H9 (cell line): ENCODE results near the gene EMC8. TPM values are rescaled to one million over a fixed set of nuclear protein-coding genes. Genes with fewer than 3 reads are reported as not detected.

Experiments used
- DNase-seq: peaks from one replicate; pipeline ENCODE4 v3.0.0-alpha.2; 2017
- H2AFZ ChIP-seq: one replicate; pipeline ENCODE4 v1.6.1; 2013; ENCODE audit warnings: mild to moderate bottlenecking, low read length, control low read depth, moderate library complexity
- H2AK5ac ChIP-seq: 2 replicates; pipeline ENCODE4 v1.6.1; 2013; ENCODE audit warnings: low read length, control low read depth, mixed read lengths; ENCODE audit not compliant: insufficient read length
- H2BK120ac ChIP-seq: one replicate; pipeline ENCODE4 v1.6.1; 2013; ENCODE audit warnings: low read depth, mild to moderate bottlenecking, low read length, control low read depth, inconsistent platforms; ENCODE audit not compliant: poor library complexity, severe bottlenecking
- H2BK12ac ChIP-seq: 2 replicates; pipeline ENCODE4 v1.6.1; 2013; ENCODE audit warnings: low read length, control low read depth, mixed read lengths, low read depth; ENCODE audit not compliant: insufficient read length
- H2BK15ac ChIP-seq: 2 replicates; pipeline ENCODE4 v1.6.1; 2013; ENCODE audit warnings: low read depth, low read length, control low read depth
- H2BK20ac ChIP-seq: one replicate; pipeline ENCODE4 v1.6.1; 2013; ENCODE audit warnings: low read depth, mild to moderate bottlenecking, low read length, control low read depth, inconsistent platforms; ENCODE audit not compliant: poor library complexity, severe bottlenecking
- H2BK5ac ChIP-seq: 2 replicates; pipeline ENCODE4 v1.6.1; 2013; ENCODE audit warnings: low read length, control low read depth, mixed read lengths; ENCODE audit not compliant: insufficient read length
- H3K14ac ChIP-seq: 2 replicates; pipeline ENCODE4 v1.6.1; 2013; ENCODE audit warnings: low read length, control low read depth; ENCODE audit not compliant: insufficient read depth
- H3K18ac ChIP-seq: 2 replicates; pipeline ENCODE4 v1.6.1; 2013; ENCODE audit warnings: low read depth, mild to moderate bottlenecking, mixed read lengths, low read length, control low read depth; ENCODE audit not compliant: insufficient read length
- H3K23ac ChIP-seq: 2 replicates; pipeline ENCODE4 v1.6.1; 2013; ENCODE audit warnings: low read length, control low read depth, mixed read lengths, low read depth; ENCODE audit not compliant: insufficient read length
- H3K23me2 ChIP-seq: 2 replicates; pipeline ENCODE4 v1.6.1; 2013; ENCODE audit warnings: low read depth, mild to moderate bottlenecking, mixed read lengths, low read length, control low read depth; ENCODE audit not compliant: insufficient read length, poor library complexity, severe bottlenecking
- H3K27ac ChIP-seq: 2 replicates; pipeline ENCODE4 v1.5.1; 2013; ENCODE audit warnings: low read length, control low read depth, mixed read lengths, low read depth; ENCODE audit not compliant: insufficient read length
- H3K27me3 ChIP-seq: 2 replicates; pipeline ENCODE4 v1.6.1; 2013; ENCODE audit warnings: low read length, control low read depth, inconsistent platforms; ENCODE audit not compliant: insufficient read depth
- H3K4ac ChIP-seq: 2 replicates; pipeline ENCODE4 v1.6.1; 2013; ENCODE audit warnings: low read depth, mild to moderate bottlenecking, control low read depth, inconsistent platforms, low read length, moderate library complexity
- H3K4me1 ChIP-seq: 2 replicates; pipeline ENCODE4 v1.6.1; 2013; ENCODE audit warnings: low read length, control low read depth, inconsistent platforms; ENCODE audit not compliant: insufficient read depth
- H3K4me2 ChIP-seq: 2 replicates; pipeline ENCODE4 v1.6.1; 2013; ENCODE audit warnings: low read length, control low read depth, mixed read lengths; ENCODE audit not compliant: insufficient read length, insufficient read depth
- H3K56ac ChIP-seq: 2 replicates; pipeline ENCODE4 v1.6.1; 2013; ENCODE audit warnings: low read depth, mild to moderate bottlenecking, mixed read lengths, low read length, control low read depth; ENCODE audit not compliant: insufficient read length
- H3K79me1 ChIP-seq: 2 replicates; pipeline ENCODE4 v1.6.1; 2013; ENCODE audit warnings: low read depth, mild to moderate bottlenecking, moderate library complexity, low read length, control low read depth, inconsistent platforms; ENCODE audit not compliant: insufficient read depth, poor library complexity, severe bottlenecking
- H3K79me2 ChIP-seq: 2 replicates; pipeline ENCODE4 v1.6.1; 2013; ENCODE audit warnings: low read length, control low read depth, inconsistent platforms; ENCODE audit not compliant: insufficient read depth
- H3K9ac ChIP-seq: 2 replicates; pipeline ENCODE4 v1.6.1; 2013; ENCODE audit warnings: low read length, control low read depth, mixed read lengths; ENCODE audit not compliant: insufficient read length; ENCODE audit errors: extremely low read depth
- H3K9me3 ChIP-seq: one replicate; pipeline ENCODE4 v1.6.1; 2013; ENCODE audit warnings: low read depth, low read length, inconsistent platforms; ENCODE audit not compliant: control insufficient read depth
- H3T11ph ChIP-seq: one replicate; pipeline ENCODE4 v1.6.1; 2013; ENCODE audit warnings: mild to moderate bottlenecking, low read length, control low read depth, inconsistent platforms
- H4K20me1 ChIP-seq: one replicate; pipeline ENCODE4 v1.6.1; 2013; ENCODE audit not compliant: control insufficient read depth, insufficient read length, insufficient read depth
- H4K5ac ChIP-seq: 2 replicates; pipeline ENCODE4 v1.6.1; 2013; ENCODE audit warnings: low read depth, mild to moderate bottlenecking, mixed read lengths, low read length, control low read depth; ENCODE audit not compliant: insufficient read length
- H4K8ac ChIP-seq: replicated peaks from 2 replicates; pipeline ENCODE4 v1.6.1; 2013; ENCODE audit warnings: low read length, control low read depth, mixed read lengths, low read depth; ENCODE audit not compliant: insufficient read length
- H4K91ac ChIP-seq: 2 replicates; pipeline ENCODE4 v1.6.1; 2013; ENCODE audit warnings: low read depth, mild to moderate bottlenecking, moderate library complexity, mixed read lengths, low read length, control low read depth; ENCODE audit not compliant: insufficient read length
- H3K27ac Mint-ChIP-seq, 3 experiments: 2 replicates in 2 of 3; 3 replicates in 1 of 3; pipeline ENCODE4 v1.8.0; 2020 to 2021; ENCODE audit warnings: mixed read lengths in 3 of 3, mild to moderate bottlenecking in 1 of 3, moderate library complexity in 1 of 3
- H3K27me3 Mint-ChIP-seq: 2 replicates; pipeline ENCODE4 v1.8.0; 2021; ENCODE audit warnings: low read depth, mild to moderate bottlenecking, moderate library complexity, mixed read lengths
- H3K36me3 Mint-ChIP-seq, 3 experiments: 2 replicates in 2 of 3; 3 replicates in 1 of 3; pipeline ENCODE4 v1.8.0; 2020 to 2021; ENCODE audit warnings: low read depth in 3 of 3, mixed read lengths in 3 of 3; ENCODE audit not compliant: insufficient read depth in 1 of 3
- H3K4me1 Mint-ChIP-seq, 2 experiments: 2 replicates each; pipeline ENCODE4 v1.8.0; 2020; ENCODE audit warnings: mixed read lengths in 2 of 2
- H3K4me3 Mint-ChIP-seq, 2 experiments: 2 replicates in 1 of 2; 3 replicates in 1 of 2; pipeline ENCODE4 v1.8.0; 2020 to 2021; ENCODE audit warnings: mild to moderate bottlenecking in 2 of 2, mixed read lengths in 2 of 2, moderate library complexity in 1 of 2
- H3K9me3 Mint-ChIP-seq, 2 experiments: 2 replicates in 1 of 2; 3 replicates in 1 of 2; pipeline ENCODE4 v1.8.0; 2020; ENCODE audit warnings: mild to moderate bottlenecking in 2 of 2, mixed read lengths in 2 of 2, moderate library complexity in 1 of 2
- CTCF ChIP-seq: fragments of 200-600 bp; sonication (generic); conservative IDR thresholded peaks from 3 replicates; pipeline ENCODE4 v1.8.0; 2021; ENCODE audit warnings: antibody characterized with exemption, mild to moderate bottlenecking
- WGBS: extraction: QIAGEN DNeasy Blood & Tissue Kit; methylation state at CpG from one replicate; pipeline ENCODE4 v1.1.7; 2013; ENCODE audit warnings: missing lambda C conversion rate, low lambda C conversion rate, mixed read lengths; ENCODE audit not compliant: insufficient read length; ENCODE audit errors: extremely low coverage; 5-methylcytosine and 5-hydroxymethylcytosine counted together
- total RNA-seq: library from RNA; stranded (reverse); gene quantifications from 2 replicates; pipeline ENCODE4 v1.2.1, GENCODE V29; 2021

The EMC8 gene
- total RNA-seq, 1 experiment from 2014 or later, result 52.3 TPM

GRCh38 chr16:85812031-85812807 lies 12.9 kb upstream of the EMC8 start:
- H2AK5ac ChIP-seq, result no peak overlapping the region
- H3K56ac ChIP-seq, result no peak overlapping the region
- no peak overlapping the region for H2BK5ac ChIP-seq
- no peak overlapping the region for H4K8ac ChIP-seq
- H2BK15ac ChIP-seq, result no peak overlapping the region
- H2BK12ac ChIP-seq, result no peak overlapping the region
- DNase-seq, result no peak
- no peak overlapping the region for H4K91ac ChIP-seq
- H3K4me3 Mint-ChIP-seq, result no peak overlapping the region
- no peak overlapping the region for H3T11ph ChIP-seq
- WGBS, result no CpG with 5 or more reads among the region's 37 CpGs
- H4K20me1 ChIP-seq, result no peaks in the 10 kb centered on the region
- H3K9me3 ChIP-seq, result no peaks in the 10 kb centered on the region
- no peak overlapping the region; the same call in 1 of the 2 replicates for H3K14ac ChIP-seq
- no peak overlapping the region for H2BK120ac ChIP-seq
- H2BK20ac ChIP-seq, result no peak overlapping the region
- peaks cover 5 to 10% of the 10 kb centered on the region in 2 experiments for H3K4me1 Mint-ChIP-seq
- no peak for TF ChIP-seq CTCF
- H3K4me2 ChIP-seq, result no peak overlapping the region
- H2AFZ ChIP-seq, result no peak overlapping the region
- no peak overlapping the region for H3K27ac ChIP-seq
- no peak overlapping the region for H3K23ac ChIP-seq
- H3K36me3 Mint-ChIP-seq, result peaks cover 0 to 10% (median 3%) of the 10 kb centered on the region in 3 experiments; a peak in 2 of 7 replicates
- no peaks in the 10 kb centered on the region; the same call in 1 of the 2 replicates for H3K27me3 ChIP-seq
- no peak overlapping the region; a peak in 2 of 7 replicates for H3K27ac Mint-ChIP-seq
- H3K18ac ChIP-seq, result no peak overlapping the region
- H3K27me3 Mint-ChIP-seq, result peaks cover 15% of the 10 kb centered on the region
- no peak overlapping the region for H4K5ac ChIP-seq
- H3K9me3 Mint-ChIP-seq, result no peaks in the 10 kb centered on the region; a peak in 1 of 5 replicates
- no peak overlapping the region for H3K4ac ChIP-seq
- no peaks in the 10 kb centered on the region for H3K4me1 ChIP-seq
- no peaks in the 10 kb centered on the region; the same call in 1 of the 2 replicates for H3K79me2 ChIP-seq
- H3K23me2 ChIP-seq, result no peaks in the 10 kb centered on the region
- H3K79me1 ChIP-seq, result no peaks in the 10 kb centered on the region
- H3K9ac ChIP-seq, result no peak overlapping the region
